Ascending aorta (tissue), 2 donors: ENCODE measurements around the gene CSTB. TPM values are rescaled to one million over a fixed set of nuclear protein-coding genes. Genes with fewer than 3 reads are reported as not detected.

ENCODE experiments used
- DNase-seq, 2 donors: peaks; one replicate each; pipeline ENCODE4 v3.0.0-alpha.2; 2019; ENCODE audit warnings: low spot score in 2 of 2
- H3K27ac ChIP-seq, 2 donors: fragments of 200-600 bp; sonication (generic); one replicate each; pipeline ENCODE4 v1.5.1; 2016 to 2017; ENCODE audit warnings: mild to moderate bottlenecking in 1 of 2
- H3K27me3 ChIP-seq: fragments of 200-600 bp; sonication (generic); one replicate; pipeline ENCODE4 v1.5.1; 2017
- H3K36me3 ChIP-seq, 2 donors: fragments of 200-600 bp; sonication (generic); one replicate each; pipeline ENCODE4 v1.5.1; 2016
- H3K4me1 ChIP-seq, 2 donors: fragments of 200-600 bp; sonication (generic); one replicate each; pipeline ENCODE4 v1.5.1; 2016 to 2017; ENCODE audit warnings: mild to moderate bottlenecking in 1 of 2
- H3K4me3 ChIP-seq, 2 donors: fragments of 200-600 bp; sonication (generic); one replicate each; pipeline ENCODE4 v1.5.1; 2016 to 2017; ENCODE audit warnings: mild to moderate bottlenecking in 1 of 2
- H3K9me3 ChIP-seq, 2 donors: fragments of 200-600 bp; sonication (generic); one replicate each; pipeline ENCODE4 v1.5.1; 2016
- intact Hi-C: fragments of 100-400 bp; cut with DNase I; formaldehyde crosslinking; loops from one replicate; pipeline ENCODE4 v1.15.1; 2023
- total RNA-seq: library from RNA; depleted of rRNA; stranded (reverse); fragments of >200 nt; gene quantifications from one replicate; pipeline ENCODE4 v1.1.0, GENCODE V29; 2016
- TF ChIP-seq, protein P1 (sequence below), 3 experiments: fragments of 200-600 bp in 2 of 3; fragments of 450-650 bp in 1 of 3; sonication (generic) in 2 of 3; IDR thresholded peaks; one replicate each; pipeline ENCODE4 v1.5.1; 2016 to 2019; ENCODE audit warnings: antibody characterized with exemption in 3 of 3, mild to moderate bottlenecking in 1 of 3, moderate library complexity in 1 of 3

Gene CSTB
- total RNA-seq, 1 donor from 2014 or later = 8.7 TPM

DNA sequence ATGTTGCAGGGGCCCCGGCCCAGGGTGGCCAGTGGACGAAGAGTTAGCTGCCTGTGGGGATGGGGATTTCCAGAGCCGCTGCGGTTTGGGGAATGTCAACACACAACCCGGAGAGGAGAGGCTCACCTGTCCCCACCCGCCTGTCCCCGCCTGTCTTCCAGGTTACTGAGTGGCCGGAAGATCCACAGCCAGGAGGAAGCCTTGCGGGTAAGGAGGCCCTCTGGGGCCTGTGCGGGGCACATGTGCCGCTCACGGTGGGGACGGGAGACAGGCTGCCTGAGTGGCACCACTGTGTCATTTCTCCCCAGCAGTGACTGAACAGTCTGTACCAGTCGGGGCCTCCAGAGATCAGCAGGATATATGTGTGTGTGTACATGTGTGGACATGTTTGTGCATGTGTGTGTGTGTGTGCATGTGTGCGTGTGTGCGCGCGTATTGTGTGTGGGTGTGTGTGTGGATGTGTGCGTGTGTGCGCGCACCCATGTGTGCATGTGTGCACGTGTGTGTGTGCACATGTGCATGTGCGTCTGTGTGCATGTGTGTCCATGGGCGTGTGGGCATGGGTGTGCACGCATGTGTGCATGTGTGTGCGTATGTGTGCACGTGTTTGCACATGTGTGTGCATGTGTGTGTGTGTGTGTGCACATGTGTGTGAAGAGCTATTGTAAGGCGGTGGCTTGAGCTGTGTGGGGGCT, 25.6 kb downstream of the CSTB start:
- peaks cover 84 to 96% of the 10 kb centered on the region in 2 donors for H3K36me3 ChIP-seq
- no peaks in the 10 kb centered on the region for H3K9me3 ChIP-seq
- intact Hi-C loops = no loop called here
- DNase-seq = no peak
- no peak overlapping the region for H3K27ac ChIP-seq
- no peak overlapping the region for H3K4me3 ChIP-seq
- H3K4me1 ChIP-seq = no peaks in the 10 kb centered on the region
- TF ChIP-seq, protein P1, sequence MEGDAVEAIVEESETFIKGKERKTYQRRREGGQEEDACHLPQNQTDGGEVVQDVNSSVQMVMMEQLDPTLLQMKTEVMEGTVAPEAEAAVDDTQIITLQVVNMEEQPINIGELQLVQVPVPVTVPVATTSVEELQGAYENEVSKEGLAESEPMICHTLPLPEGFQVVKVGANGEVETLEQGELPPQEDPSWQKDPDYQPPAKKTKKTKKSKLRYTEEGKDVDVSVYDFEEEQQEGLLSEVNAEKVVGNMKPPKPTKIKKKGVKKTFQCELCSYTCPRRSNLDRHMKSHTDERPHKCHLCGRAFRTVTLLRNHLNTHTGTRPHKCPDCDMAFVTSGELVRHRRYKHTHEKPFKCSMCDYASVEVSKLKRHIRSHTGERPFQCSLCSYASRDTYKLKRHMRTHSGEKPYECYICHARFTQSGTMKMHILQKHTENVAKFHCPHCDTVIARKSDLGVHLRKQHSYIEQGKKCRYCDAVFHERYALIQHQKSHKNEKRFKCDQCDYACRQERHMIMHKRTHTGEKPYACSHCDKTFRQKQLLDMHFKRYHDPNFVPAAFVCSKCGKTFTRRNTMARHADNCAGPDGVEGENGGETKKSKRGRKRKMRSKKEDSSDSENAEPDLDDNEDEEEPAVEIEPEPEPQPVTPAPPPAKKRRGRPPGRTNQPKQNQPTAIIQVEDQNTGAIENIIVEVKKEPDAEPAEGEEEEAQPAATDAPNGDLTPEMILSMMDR (IDR thresholded peaks at IDR 0.05) = no peak
- H3K27me3 ChIP-seq = no peaks in the 10 kb centered on the region

- H3K27ac ChIP-seq = no peak overlapping the region
- intact Hi-C loops = no loop called here
- H3K27me3 ChIP-seq = no peaks in the 10 kb centered on the region
- H3K4me3 ChIP-seq = no peak overlapping the region
- TF ChIP-seq, protein P1 (IDR thresholded peaks at IDR 0.05) = no peak
- no peaks in the 10 kb centered on the region for H3K9me3 ChIP-seq
- H3K4me1 ChIP-seq = no peaks in the 10 kb centered on the region
- no peak for DNase-seq
- H3K36me3 ChIP-seq = peaks cover 86 to 95% of the 10 kb centered on the region in 2 donors
Measured at GRCh38 chr21:43749651-43750262, 26.4 kb downstream of the CSTB start.

- DNase-seq = no peak
- Histone ChIP-seq H3K4me3 (no peak overlapping the region), H3K27ac (no peak overlapping the region), H3K4me1 (no peaks in the 10 kb centered on the region), H3K27me3 (no peaks in the 10 kb centered on the region), H3K9me3 (no peaks in the 10 kb centered on the region), H3K36me3 (peaks cover 88 to 95% of the 10 kb centered on the region in 2 donors)
- intact Hi-C loops = no loop called here
- TF ChIP-seq, protein P1 (IDR thresholded peaks at IDR 0.05) = no peak
Measured at GRCh38 chr21:43748622-43749021, 27.5 kb downstream of the CSTB start.

GRCh38 chr21:43745772-43746517, 30.2 kb downstream of the CSTB start:
- intact Hi-C loops = no loop called here
- no peaks in the 10 kb centered on the region for H3K27me3 ChIP-seq
- no peak overlapping the region for H3K27ac ChIP-seq

DNA sequence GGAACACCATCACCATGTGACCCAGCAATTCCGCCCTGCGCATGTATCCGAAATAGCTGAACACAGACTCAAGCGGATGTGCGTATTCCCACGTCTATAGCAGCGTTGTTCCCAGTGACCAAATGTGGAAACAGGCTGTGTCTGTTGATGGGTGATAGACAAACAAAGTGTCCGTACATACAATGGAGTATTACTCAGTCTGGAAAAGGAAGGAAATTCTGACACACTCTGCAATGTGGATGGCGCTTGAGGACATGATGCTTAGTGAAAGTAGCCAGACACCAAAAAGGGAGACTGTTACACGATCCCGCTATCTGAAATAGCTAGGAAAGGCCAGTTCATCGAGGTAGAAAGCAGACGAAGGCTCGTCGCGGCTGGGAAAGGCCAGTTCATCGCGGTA, 31.4 kb downstream of the CSTB start:
- TF ChIP-seq, protein P1 (IDR thresholded peaks at IDR 0.05) = no peak
- intact Hi-C loops = no loop called here
- peaks cover 68 to 69% of the 10 kb centered on the region in 2 donors for H3K36me3 ChIP-seq

More at GRCh38 chr21:43745772-43746517, 30.2 kb downstream of the CSTB start:
- Histone ChIP-seq H3K4me1 (no peaks in the 10 kb centered on the region), H3K4me3 (no peak overlapping the region), H3K36me3 (peaks cover 77 to 79% of the 10 kb centered on the region in 2 donors), H3K9me3 (no peaks in the 10 kb centered on the region)
- DNase-seq = no peak
- TF ChIP-seq, protein P1 (IDR thresholded peaks at IDR 0.05) = no peak

More for the DNA sequence above, 31.4 kb downstream of the CSTB start:
- H3K27ac ChIP-seq = no peak overlapping the region
- H3K4me1 ChIP-seq = no peaks in the 10 kb centered on the region
- H3K27me3 ChIP-seq = no peaks in the 10 kb centered on the region
- no peak overlapping the region for H3K4me3 ChIP-seq
- no peaks in the 10 kb centered on the region for H3K9me3 ChIP-seq
- no peak for DNase-seq
